ENCODE measurements around the gene FOXD1. TPM values are rescaled to one million over a fixed set of nuclear protein-coding genes. Genes with fewer than 3 reads are reported as not detected.

FOXD1 gene
- under 1 TPM in 2 of 6 donors, not detected in 4; 0.06 to 0.12 TPM for total RNA-seq
- under 1 TPM in 1 of 2 donors, not detected in 1; 0.14 TPM for polyA plus RNA-seq

DNA sequence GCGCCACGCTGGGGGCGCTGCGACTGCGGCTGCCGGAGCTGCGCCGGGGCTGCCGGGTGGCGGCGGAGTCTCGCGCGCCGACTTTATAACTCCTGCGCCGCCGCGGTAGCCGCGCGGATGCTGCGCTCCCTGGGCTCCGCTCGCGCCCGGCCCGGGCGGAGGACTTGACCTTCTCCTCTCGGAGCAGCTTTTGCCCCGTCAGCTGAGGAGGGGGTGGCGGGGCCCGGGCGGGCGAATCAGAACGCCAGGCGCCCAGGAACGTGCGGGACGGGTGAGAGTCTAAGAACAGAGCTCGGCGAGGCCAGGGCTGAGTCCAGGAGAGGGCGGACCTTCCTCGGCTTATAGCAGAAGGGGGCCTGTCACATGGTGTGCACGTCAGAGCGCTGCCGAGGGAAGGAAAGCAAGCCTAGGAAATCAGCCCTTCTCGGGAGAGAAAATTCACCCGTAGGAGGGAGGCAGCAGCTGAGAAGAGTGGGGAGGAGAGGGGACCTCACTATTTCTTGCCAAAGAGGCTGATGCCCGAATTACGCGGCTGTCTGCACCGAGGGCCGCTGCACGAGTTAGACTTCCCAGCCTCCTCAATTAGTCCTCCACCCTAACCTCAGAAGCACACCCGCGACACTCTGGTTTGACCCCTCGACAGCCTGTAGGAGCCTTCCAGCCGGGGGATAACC lies at the start of gene FOXD1:
Gene FOXD1, minus strand, starts transcription at position 315 of the 674 bp plus-strand sequence. CDS start 415 bp downstream, outside the sequence.
- intact Hi-C loops (cut with DNase I), result loop anchor here in 1 of 3 donors (10.0 kb wide), 1 partner anchor 144 kb away; no protein-coding TSS in a partner anchor
- H3K27ac ChIP-seq, result no peak within 1 kb of the TSS
- FAIRE-seq (no peak), ATAC-seq (peak; percentile 62 to 82 (median 69)), DNase-seq (peak in 5 of 6 donors; percentile 26 to 81 (median 55))
- H3K4me3 ChIP-seq, result peak within 1 kb of the TSS in 2 of 4 donors; percentile 29 to 43
- H3K36me3 ChIP-seq, result no peaks in the 10 kb centered on the region
- 2 to 4% methylated on average over 44 to 59 of the region's 59 CpGs for WGBS, 2 donors
- peaks cover 23 to 67% (median 51%) of the 10 kb centered on the region in 4 donors for H3K27me3 ChIP-seq
- TF ChIP-seq, protein P1, sequence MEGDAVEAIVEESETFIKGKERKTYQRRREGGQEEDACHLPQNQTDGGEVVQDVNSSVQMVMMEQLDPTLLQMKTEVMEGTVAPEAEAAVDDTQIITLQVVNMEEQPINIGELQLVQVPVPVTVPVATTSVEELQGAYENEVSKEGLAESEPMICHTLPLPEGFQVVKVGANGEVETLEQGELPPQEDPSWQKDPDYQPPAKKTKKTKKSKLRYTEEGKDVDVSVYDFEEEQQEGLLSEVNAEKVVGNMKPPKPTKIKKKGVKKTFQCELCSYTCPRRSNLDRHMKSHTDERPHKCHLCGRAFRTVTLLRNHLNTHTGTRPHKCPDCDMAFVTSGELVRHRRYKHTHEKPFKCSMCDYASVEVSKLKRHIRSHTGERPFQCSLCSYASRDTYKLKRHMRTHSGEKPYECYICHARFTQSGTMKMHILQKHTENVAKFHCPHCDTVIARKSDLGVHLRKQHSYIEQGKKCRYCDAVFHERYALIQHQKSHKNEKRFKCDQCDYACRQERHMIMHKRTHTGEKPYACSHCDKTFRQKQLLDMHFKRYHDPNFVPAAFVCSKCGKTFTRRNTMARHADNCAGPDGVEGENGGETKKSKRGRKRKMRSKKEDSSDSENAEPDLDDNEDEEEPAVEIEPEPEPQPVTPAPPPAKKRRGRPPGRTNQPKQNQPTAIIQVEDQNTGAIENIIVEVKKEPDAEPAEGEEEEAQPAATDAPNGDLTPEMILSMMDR (IDR thresholded peaks at IDR 0.05), result no peak
- H3K9me3 ChIP-seq, result no peaks in the 10 kb centered on the region
- peaks cover 0 to 6% (median 4%) of the 10 kb centered on the region in 3 donors for H3K4me1 ChIP-seq

GRCh38 chr5:73497497-73498056 lies 49.0 kb upstream of the FOXD1 start:
- no peak for ATAC-seq
- peaks cover 0 to 10% (median 0%) of the 10 kb centered on the region in 3 donors for H3K36me3 ChIP-seq
- DNase-seq, result no peak
- WGBS, 2 donors, result 31 to 35% methylated on average over 16 of the region's 16 CpGs
- H3K4me3 ChIP-seq, result peak overlapping the region; percentile 65 to 96 (median 83)
- H3K4me1 ChIP-seq, result peaks cover 6 to 32% (median 11%) of the 10 kb centered on the region in 3 donors
- no peaks in the 10 kb centered on the region for H3K9me3 ChIP-seq
- H3K27me3 ChIP-seq, result peaks cover 0 to 16% (median 0%) of the 10 kb centered on the region in 4 donors
- intact Hi-C loops (cut with DNase I), result no loop called here
- FAIRE-seq, result no peak
- TF ChIP-seq, protein P1 (IDR thresholded peaks at IDR 0.05), result no peak
- peak overlapping the region; percentile 72 to 93 (median 86) for H3K27ac ChIP-seq

- Histone ChIP-seq H3K27ac (no peak overlapping the region), H3K4me1 (peaks cover 6 to 32% (median 11%) of the 10 kb centered on the region in 3 donors), H3K27me3 (peaks cover 0 to 16% (median 0%) of the 10 kb centered on the region in 4 donors), H3K36me3 (peaks cover 0 to 4% (median 0%) of the 10 kb centered on the region in 3 donors), H3K4me3 (peak overlapping the region in 1 of 4 donors; percentile 96), H3K9me3 (no peaks in the 10 kb centered on the region)
- no peak for DNase-seq
- no peak for ATAC-seq
- WGBS, 2 donors, result 76 to 83% methylated on average over 1 of the region's 1 CpG
- no peak for FAIRE-seq
- TF ChIP-seq, protein P1 (IDR thresholded peaks at IDR 0.05), result no peak
- intact Hi-C loops (cut with DNase I), result no loop called here
Measured at GRCh38 chr5:73496984-73497457, 48.4 kb upstream of the FOXD1 start.

- FAIRE-seq (no peak), DNase-seq (no peak), ATAC-seq (no peak)
- TF ChIP-seq, protein P1 (IDR thresholded peaks at IDR 0.05), result no peak
- intact Hi-C loops (cut with DNase I), result no loop called here
- H3K4me1 ChIP-seq, result peaks cover 6 to 25% (median 11%) of the 10 kb centered on the region in 3 donors
- H3K27me3 ChIP-seq, result peaks cover 0 to 16% (median 0%) of the 10 kb centered on the region in 4 donors
- H3K4me3 ChIP-seq, result no peak overlapping the region
- 94 to 99% methylated on average over 4 of the region's 4 CpGs for WGBS, 2 donors
- H3K27ac ChIP-seq, result no peak overlapping the region
- H3K9me3 ChIP-seq, result no peaks in the 10 kb centered on the region
- no peaks in the 10 kb centered on the region for H3K36me3 ChIP-seq
Measured at GRCh38 chr5:73495772-73496335, 47.3 kb upstream of the FOXD1 start.

All from pancreas (tissue), 10 donors.